GM13977 (cell line): ENCODE results near the gene UACA.

Source experiments
- DNase-seq: peaks from one replicate; pipeline ENCODE4 v3.0.0; 2012; ENCODE audit warnings: low spot score
- in situ Hi-C: fragments of 300-500 bp; cut with MboI; formaldehyde crosslinking; loops from one replicate; pipeline ENCODE4 v1.12.0; 2022; ENCODE audit warnings: low sequenced_read_pairs, low pct_unique_long_range_greater_than_20kb, mixed read lengths, inconsistent platforms; ENCODE audit not compliant: unreplicated experiment
- TF ChIP-seq, protein P1 (sequence below): IDR thresholded peaks from 2 replicates; pipeline ENCODE4 v1.5.1; 2012; ENCODE audit warnings: mild to moderate bottlenecking, control low read depth; ENCODE audit not compliant: insufficient read depth; ENCODE audit errors: extremely low read depth, missing control alignments

UACA gene

GRCh38 chr15:70794596-70795310 is 31.4 kb upstream of the UACA start:
- TF ChIP-seq, protein P1, sequence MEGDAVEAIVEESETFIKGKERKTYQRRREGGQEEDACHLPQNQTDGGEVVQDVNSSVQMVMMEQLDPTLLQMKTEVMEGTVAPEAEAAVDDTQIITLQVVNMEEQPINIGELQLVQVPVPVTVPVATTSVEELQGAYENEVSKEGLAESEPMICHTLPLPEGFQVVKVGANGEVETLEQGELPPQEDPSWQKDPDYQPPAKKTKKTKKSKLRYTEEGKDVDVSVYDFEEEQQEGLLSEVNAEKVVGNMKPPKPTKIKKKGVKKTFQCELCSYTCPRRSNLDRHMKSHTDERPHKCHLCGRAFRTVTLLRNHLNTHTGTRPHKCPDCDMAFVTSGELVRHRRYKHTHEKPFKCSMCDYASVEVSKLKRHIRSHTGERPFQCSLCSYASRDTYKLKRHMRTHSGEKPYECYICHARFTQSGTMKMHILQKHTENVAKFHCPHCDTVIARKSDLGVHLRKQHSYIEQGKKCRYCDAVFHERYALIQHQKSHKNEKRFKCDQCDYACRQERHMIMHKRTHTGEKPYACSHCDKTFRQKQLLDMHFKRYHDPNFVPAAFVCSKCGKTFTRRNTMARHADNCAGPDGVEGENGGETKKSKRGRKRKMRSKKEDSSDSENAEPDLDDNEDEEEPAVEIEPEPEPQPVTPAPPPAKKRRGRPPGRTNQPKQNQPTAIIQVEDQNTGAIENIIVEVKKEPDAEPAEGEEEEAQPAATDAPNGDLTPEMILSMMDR, result no peak
- no peak for DNase-seq
- in situ Hi-C loops, result no loop called here

DNA sequence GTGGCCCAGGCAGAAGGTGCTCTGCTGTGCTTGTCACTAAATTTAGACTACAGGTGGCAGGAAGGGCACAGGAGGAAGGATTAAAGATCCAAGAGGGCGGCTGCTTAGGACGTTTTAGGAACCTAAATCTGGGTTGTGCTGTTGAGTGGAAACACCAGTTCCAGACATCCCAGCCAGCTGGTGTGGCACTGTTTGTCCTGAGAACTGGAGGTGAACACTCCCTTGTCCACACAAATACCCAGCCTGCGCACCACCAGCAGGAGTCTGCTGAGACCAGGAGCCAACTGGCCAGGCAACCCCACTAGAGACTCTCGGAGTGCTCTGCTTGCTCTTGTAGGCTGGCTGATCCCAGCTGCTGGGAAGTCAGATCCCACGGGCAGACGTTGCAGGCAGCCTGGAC is 30.3 kb upstream of the UACA start:
- TF ChIP-seq, protein P1, result no peak
- DNase-seq, result no peak
- in situ Hi-C loops, result no loop called here

DNA sequence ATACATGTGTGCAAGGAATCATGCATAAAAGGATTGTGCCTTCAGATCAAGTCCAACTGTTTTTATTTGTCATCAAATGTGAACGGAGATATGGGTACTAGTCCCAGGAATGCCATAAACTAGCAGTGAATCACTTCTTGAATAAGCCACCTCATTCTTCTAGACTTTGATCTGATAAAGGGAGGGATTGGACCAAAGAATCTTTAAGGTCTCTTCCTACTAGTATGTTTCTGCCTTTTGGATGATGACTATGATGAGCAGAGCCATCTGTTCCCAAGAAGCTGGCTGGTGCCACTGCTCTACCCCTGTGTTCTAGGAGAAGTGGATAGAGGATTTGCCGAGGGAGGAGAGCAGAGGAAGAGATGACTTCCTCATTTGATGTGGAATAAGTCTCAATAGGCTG is 28.8 kb upstream of the UACA start:
- TF ChIP-seq, protein P1, result no peak
- in situ Hi-C loops, result no loop called here
- DNase-seq, result no peak

GRCh38 chr15:70791259-70791658 is 27.9 kb upstream of the UACA start:
- in situ Hi-C loops, result no loop called here
- DNase-seq, result no peak
- TF ChIP-seq, protein P1, result no peak

GRCh38 chr15:70789213-70789612 is 25.9 kb upstream of the UACA start:
- DNase-seq, result no peak
- in situ Hi-C loops, result no loop called here
- TF ChIP-seq, protein P1, result no peak

GRCh38 chr15:70788114-70789049 is 25.0 kb upstream of the UACA start:
- TF ChIP-seq, protein P1, result no peak
- no peak for DNase-seq
- in situ Hi-C loops, result no loop called here
